K562 (cell line): ENCODE results near the gene KLHL22. TPM values are rescaled to one million over a fixed set of nuclear protein-coding genes. Genes with fewer than 3 reads are reported as not detected.

Experiments used
- ARHGAP35 ChIP-seq: fragments of 450-650 bp; IDR thresholded peaks from 2 replicates; pipeline ENCODE4 v1.6.1; 2018; ENCODE audit not compliant: partially characterized antibody
- ARID2 ChIP-seq: fragments of 450-650 bp; IDR thresholded peaks from 2 replicates; pipeline ENCODE4 v1.6.1; 2017; ENCODE audit warnings: antibody characterized with exemption, mild to moderate bottlenecking
- BCLAF1 ChIP-seq, 2 experiments: fragments of 450-650 bp in 1 of 2; IDR thresholded peaks; 2 replicates each; pipeline ENCODE4 v1.6.1; 2011 to 2017; ENCODE audit warnings: low read depth in 2 of 2, antibody characterized with exemption in 1 of 2, borderline replicate concordance in 1 of 2, low read length in 1 of 2, mild to moderate bottlenecking in 1 of 2, mixed read lengths in 1 of 2; ENCODE audit not compliant: control insufficient read depth in 1 of 2
- CBX8 ChIP-seq: fragments of 200-600 bp; sonication (generic); IDR thresholded peaks from 2 replicates; pipeline ENCODE4 v1.6.1; 2012; ENCODE audit warnings: borderline replicate concordance, mixed run types, low read depth, mild to moderate bottlenecking, moderate library complexity, mixed read lengths, low read length, control low read depth, inconsistent platforms; ENCODE audit not compliant: poor library complexity, severe bottlenecking; ENCODE audit errors: extremely low read depth
- GTF3C2 ChIP-seq: IDR thresholded peaks from 3 replicates; pipeline ENCODE4 v1.6.1; 2011; ENCODE audit warnings: borderline replicate concordance, mild to moderate bottlenecking, moderate library complexity; ENCODE audit not compliant: insufficient read length; ENCODE audit errors: extremely low read depth
- HBP1 ChIP-seq: fragments of 450-650 bp; formaldehyde crosslinking; IDR thresholded peaks from 2 replicates; pipeline ENCODE4 v1.4.0; 2022; ENCODE audit warnings: missing genetic modification characterization
- JUND ChIP-seq, 2 experiments: IDR thresholded peaks; 2 replicates in 1 of 2; 3 replicates in 1 of 2; pipeline ENCODE4 v1.6.1; 2011; ENCODE audit warnings: borderline replicate concordance in 2 of 2, low read depth in 2 of 2, low read length in 2 of 2, improper control_type of control experiment in 1 of 2, missing biosample characterization in 1 of 2, missing genetic modification characterization in 1 of 2, missing genetic modification reagents in 1 of 2
- YBX1 ChIP-seq: fragments of 450-650 bp; IDR thresholded peaks from 2 replicates; pipeline ENCODE4 v1.7.1; 2016; ENCODE audit warnings: mild to moderate bottlenecking
- ZBTB5 ChIP-seq: fragments of 450-650 bp; IDR thresholded peaks from 2 replicates; pipeline ENCODE4 v1.6.1; 2017; ENCODE audit warnings: antibody characterized with exemption
- ZMIZ1 ChIP-seq, 2 experiments: fragments of 150-350 bp in 1 of 2; IDR thresholded peaks; 2 replicates each; pipeline ENCODE4 v1.6.1; 2012 to 2016; ENCODE audit warnings: low read depth in 2 of 2, low read length in 2 of 2, mild to moderate bottlenecking in 1 of 2, moderate library complexity in 1 of 2
- ZNF217 ChIP-seq: sonication (generic); formaldehyde crosslinking; IDR thresholded peaks from 2 replicates; pipeline ENCODE4 v1.8.0; 2022; ENCODE audit warnings: mild to moderate bottlenecking, missing genetic modification reagents
- polyA plus RNA-seq, 8 experiments: library from polyadenylated mRNA; depleted of rRNA in 4 of 8; stranded (reverse) in 5 of 8; unstranded in 3 of 8; fragments of >200 nt; fragmentation: Nextera tagmentation in 2 of 8; fragmentation: Illumina TruSeq in 1 of 8; extraction: Ambion mirVana in 2 of 8; extraction: Trizol in 1 of 8; gene quantifications; 2 replicates each; pipeline versions ENCODE4 v1.2.1 to v1.2.3, GENCODE V29; 2011 to 2014; ENCODE audit warnings: inconsistent platforms in 1 of 8, missing spikeins in 1 of 8
- total RNA-seq, 7 experiments: library from RNA; depleted of rRNA in 6 of 7; stranded (reverse); fragments of >200 nt in 6 of 7; fragmentation: Illumina TruSeq in 2 of 7; extraction: Trizol in 2 of 7; gene quantifications; 2 replicates each; pipeline versions ENCODE4 v1.2.1 to v1.2.3, GENCODE V29; 2011 to 2021; ENCODE audit warnings: low replicate concordance in 1 of 7

KLHL22 gene
- total and polyA plus RNA-seq, 9 of the 15 experiments (the other 6 are each of a cell fraction or from before 2014, with no cell fraction given), result 1.3 to 25.6 (median 15.2) TPM

GRCh38 chr22:20421507-20421874, 74.1 kb downstream of the KLHL22 start (continued):
- no peak for TF ChIP-seq GTF3C2
- peak; percentile 22; the same call in 1 of the 2 replicates for TF ChIP-seq JUND (IDR thresholded peaks at IDR 0.05; ENCODE audit: borderline replicate concordance, low read depth, low read length)
- TF ChIP-seq JUND (tag; IDR thresholded peaks at IDR 0.05; ENCODE audit: borderline replicate concordance, low read depth, low read length), result no peak
- TF ChIP-seq ARHGAP35, result peak; percentile 85
- no peak for TF ChIP-seq ZMIZ1 (IDR thresholded peaks at IDR 0.05; ENCODE audit: low read depth in 2 of 2, low read length in 2 of 2)
- TF ChIP-seq YBX1, result peak; percentile 80; the same call in 1 of the 2 replicates
- peak; percentile 67; the same call in 1 of the 2 replicates for TF ChIP-seq ARID2
- TF ChIP-seq ZBTB5, result peak; percentile 66; the same call in 1 of the 2 replicates
- no peak for TF ChIP-seq CBX8
- no peak for TF ChIP-seq ZNF217
- peak; percentile 90 for TF ChIP-seq HBP1 (CRISPR knock-in tag)
- TF ChIP-seq BCLAF1 (IDR thresholded peaks at IDR 0.05; ENCODE audit: borderline replicate concordance in 1 of 2, control insufficient read depth in 1 of 2, low read depth in 2 of 2, low read length in 1 of 2), result peak in 1 of 2 experiments; percentile 76; a peak in 1 of 4 replicates
